Effector CD8-positive, alpha-beta T cell (primary cell): ENCODE measurements around the gene KYAT1.

ENCODE experiments used
- DNase-seq: peaks from one replicate; lab custom pipeline; 2025; lab: John Stamatoyannopoulos, UW

Gene KYAT1

GRCh38 chr9:128838338-128838737 lies 43.4 kb downstream of the KYAT1 start:
- no peak for DNase-seq

DNA sequence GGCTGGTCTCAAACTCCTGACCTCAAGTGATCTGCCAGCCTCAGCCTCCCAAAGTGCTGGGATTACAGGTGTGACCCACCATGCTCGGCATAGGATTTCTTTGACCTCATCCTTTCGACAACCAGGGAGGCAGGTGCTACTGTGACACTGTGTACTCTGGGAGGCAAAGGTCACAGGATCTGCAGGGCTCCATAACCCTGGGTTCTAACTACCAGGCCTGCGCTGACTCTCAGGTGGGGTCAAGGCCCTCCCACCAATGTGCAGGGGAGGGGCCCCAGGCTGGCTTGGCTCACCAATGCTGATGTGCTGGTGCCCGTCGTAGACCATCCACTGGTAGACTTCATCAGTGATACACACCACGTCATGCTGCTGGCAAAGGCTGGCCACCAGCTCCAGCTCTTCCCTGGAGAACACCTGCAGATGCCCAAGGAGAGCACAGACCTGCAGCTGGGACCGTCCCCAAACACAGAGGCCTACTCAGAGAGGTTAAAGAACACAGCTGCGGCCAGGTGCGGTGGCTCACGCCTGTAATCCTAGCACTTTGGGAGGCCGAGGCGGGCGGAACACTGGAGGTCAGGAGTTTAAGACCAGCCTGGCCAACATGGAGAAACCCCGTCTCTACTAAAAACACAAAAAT lies 45.1 kb downstream of the KYAT1 start:
- no peak for DNase-seq

GRCh38 chr9:128835246-128836210 lies 46.2 kb downstream of the KYAT1 start:
- no peak for DNase-seq

- no peak for DNase-seq
Observed at GRCh38 chr9:128833696-128834095, 48.1 kb downstream of the KYAT1 start.

DNA sequence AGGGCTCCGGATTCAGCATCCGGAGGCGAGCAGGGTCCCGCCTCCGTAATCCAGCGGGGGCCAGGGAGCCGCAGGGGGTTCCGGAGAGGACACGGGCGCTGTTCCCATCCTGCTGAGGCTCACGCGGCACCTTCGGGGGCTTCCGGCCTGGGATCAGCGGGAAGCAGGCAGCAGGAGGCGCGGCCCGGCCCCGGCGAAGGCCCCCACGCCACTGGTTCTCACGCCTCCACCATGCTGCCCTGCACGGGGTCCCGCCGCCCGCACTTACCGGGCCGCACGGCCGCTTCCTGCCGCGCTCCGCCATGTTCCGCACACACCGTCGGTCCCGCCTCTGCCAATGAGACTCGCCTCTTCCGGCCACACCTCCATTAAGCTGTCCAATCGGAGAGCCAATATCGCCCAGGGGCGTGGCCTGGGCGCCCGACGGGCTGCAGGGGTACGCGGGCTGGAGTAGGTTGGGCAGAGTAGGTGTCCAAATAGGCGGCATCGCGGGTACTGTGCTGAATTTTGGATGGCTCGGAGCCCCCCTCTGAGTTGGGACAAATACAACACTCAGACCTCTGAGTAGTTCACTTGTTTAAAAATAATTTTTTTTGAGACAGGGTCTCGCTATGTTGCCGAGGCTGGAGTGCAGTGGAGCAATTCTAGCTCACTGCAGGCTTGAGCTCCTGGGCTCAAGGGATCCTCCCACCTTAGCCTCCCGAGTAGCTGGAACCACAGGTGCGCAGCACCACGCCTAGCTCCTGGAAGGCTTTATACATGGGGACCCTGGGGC lies 52.1 kb downstream of the KYAT1 start, which contains the start of gene SPOUT1:
Gene SPOUT1 (minus strand): TSS at position 318 of the 775 bp plus-strand sequence. CDS start 14 bp downstream, at position 304.
- peak; percentile 90 for DNase-seq

DNA sequence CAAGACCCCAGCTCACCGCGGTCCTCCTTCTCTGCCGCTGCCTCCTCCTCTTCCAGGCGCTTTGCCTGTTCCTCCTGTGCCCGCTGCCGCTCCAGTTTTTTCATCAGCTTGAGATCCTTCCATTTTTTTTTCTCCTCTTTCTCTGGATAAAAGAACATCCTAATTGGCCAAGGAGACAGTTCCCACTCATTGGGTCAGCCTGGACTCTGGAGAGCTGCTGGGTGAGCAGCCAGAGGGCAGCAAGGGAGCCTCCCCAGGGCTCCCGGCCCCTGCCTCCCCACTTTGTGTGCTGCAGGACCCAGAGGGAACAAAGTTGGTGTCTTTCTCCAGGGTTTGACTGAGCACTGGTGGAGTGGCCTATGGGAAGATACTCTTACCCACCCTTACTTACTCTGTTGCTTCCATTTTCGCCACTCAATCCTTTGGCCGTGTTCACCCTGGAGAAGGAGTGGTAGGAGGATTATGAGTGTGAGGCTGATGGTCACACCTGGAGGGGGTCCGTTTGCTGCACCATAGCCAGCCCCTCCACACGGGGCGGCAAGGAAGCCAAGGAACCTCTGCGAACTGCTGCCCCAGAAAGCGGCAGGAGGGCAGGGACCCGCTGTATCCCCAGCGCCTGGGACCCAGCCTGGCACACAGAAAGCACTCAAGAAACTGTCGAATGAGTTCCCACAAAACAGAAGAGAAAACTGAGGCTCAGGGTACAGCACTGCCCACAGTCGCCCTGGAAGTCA lies 52.9 kb downstream of the KYAT1 start:
- no peak for DNase-seq

- DNase-seq, result no peak
Observed at GRCh38 chr9:128828267-128828666, 53.5 kb downstream of the KYAT1 start.

GRCh38 chr9:128825923-128826700 lies 55.6 kb downstream of the KYAT1 start:
- no peak for DNase-seq

- no peak for DNase-seq
Observed at GRCh38 chr9:128824911-128825310, 56.8 kb downstream of the KYAT1 start.

- DNase-seq, result no peak
Observed at GRCh38 chr9:128823903-128824406, 57.8 kb downstream of the KYAT1 start.

GRCh38 chr9:128823362-128823902 lies 58.3 kb downstream of the KYAT1 start:
- DNase-seq, result no peak

DNA sequence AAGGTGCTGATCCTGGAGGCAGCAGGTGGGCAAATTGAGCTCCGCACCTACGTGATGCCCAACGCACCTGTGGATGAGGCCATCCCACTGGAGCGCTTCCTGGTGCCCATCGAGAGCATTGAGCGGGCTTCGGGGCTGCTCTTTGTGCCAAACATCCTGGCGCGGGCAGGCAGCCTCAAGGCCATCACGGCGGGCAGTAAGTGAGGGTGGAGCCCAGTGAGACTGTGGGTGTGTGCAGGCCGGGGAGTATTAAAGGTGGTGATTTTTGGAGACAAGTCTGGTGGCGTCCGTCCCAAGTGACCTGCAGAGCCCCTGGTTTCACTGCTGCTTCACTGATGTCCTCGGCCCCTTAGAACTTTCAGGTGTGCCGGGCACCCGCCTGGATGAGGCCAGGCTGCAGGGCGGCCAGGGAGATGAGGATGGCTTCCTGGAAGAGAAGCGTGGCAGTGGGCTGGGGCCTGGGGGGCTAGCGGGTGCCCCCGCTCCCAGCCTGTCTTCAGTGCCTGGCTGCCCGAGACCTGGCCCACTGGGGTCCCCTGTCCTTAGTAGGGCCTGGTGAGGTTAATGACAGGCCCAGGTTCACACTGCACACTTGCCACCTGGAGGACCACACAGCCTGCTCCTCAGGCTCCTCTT lies 59.2 kb downstream of the KYAT1 start:
- DNase-seq, result no peak

DNA sequence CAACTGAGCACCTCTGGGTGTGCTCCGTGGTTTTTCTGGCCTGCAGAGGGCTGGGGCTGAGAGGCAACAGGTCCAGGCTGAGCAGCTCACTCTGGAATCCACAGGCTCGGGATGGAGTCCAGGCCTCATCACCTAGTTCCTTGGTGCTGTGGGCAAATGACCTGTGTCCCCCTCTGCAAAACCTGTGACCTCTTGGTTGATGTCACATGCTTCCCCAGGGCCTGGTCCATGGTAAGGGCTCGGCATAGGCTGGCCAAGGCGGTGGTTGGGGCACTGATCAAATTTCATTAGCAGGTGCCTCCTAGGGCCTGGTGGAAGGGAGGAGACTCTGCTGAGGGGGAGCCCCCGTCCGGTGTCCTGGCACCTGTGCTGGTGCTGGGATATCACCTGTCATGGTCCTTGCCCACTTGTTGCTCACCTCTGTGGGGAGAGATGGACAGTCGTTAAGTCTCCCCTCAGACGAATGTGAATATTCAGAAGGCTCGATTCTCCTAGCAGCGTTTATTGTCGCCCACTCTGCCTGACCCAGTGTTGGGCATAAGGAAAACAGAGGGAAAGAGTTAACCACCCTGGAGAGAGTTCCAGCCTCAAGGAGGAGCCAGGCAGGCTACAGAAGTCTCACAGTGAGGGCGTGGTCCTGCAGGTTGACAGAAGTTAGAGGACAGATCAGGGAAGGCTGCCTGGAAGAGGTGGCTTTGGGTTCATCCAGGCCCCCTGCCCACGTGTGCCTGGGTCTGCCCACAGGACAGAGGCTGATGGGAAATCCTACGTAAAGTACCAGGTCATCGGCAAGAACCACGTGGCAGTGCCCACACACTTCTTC lies 60.0 kb downstream of the KYAT1 start:
- DNase-seq, result no peak

DNA sequence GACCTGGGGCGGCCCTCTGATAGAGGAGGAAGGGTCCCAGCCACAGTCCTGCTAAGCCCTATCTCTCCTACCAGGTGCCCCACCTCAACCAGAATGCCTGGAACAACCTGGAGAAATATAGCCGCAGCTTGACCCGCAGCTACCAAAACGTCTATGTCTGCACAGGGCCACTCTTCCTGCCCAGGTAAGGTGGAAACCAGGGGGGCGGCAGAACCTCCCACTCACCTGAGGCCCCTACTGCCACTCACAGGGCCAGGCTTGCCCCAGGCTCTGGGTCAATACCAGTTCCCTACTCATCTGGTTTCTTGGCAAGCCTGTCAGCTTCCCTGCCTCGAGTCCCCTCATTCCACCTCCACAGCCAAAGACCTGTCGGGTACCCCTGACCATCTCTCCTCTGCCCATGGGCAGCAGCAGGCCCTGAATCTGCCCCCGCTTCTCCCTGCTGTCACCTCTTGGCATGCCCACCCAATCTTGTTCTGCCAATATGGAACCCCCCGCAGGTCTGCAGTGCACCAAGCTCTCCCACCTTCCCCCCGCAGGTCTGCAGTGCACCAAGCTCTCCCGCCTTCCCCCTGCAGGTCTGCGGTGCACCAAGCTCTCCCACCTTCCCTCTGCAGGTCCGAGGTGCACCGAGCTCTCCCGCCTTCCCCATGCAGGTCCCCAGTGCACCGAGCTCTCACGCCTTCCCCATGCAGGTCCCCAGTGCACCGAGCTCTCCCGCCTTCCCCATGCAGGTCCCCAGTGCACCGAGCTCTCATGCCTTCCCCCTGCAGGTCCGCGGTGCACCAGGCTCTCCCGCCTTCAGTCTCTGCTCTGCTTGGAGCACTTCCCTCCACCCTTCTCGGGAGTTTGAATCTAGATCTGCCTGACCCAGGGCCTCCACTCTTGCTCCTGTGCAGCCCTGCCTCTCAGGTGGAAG lies 60.8 kb downstream of the KYAT1 start:
- DNase-seq, result no peak

- no peak for DNase-seq
Observed at GRCh38 chr9:128819716-128820664, 61.8 kb downstream of the KYAT1 start.

- DNase-seq, result no peak
Observed at GRCh38 chr9:128818839-128819715, 62.7 kb downstream of the KYAT1 start.
